WTC11 (cell line): ENCODE results near the gene TMEM18. TPM values are rescaled to one million over a fixed set of nuclear protein-coding genes. Genes with fewer than 3 reads are reported as not detected.

Experiments used
- ATAC-seq: fragments of 200-7000 bp; cut with Tn5 transposase; 2 replicates; pipeline ENCODE4 v1.10.0; 2021; ENCODE audit warnings: mild to moderate bottlenecking, moderate library complexity
- CTCF ChIA-PET: fragments of 300-600 bp; sonication (Branson Sonifier 250); formaldehyde crosslinking; loops from one replicate; lab custom pipeline; 2021; ENCODE audit warnings: antibody characterized with exemption; lab: Charles Lee
- POLR2A ChIA-PET: fragments of 350-600 bp; sonication (Branson Sonifier 250); formaldehyde crosslinking; loops from one replicate; lab custom pipeline; 2021; ENCODE audit warnings: antibody characterized with exemption; lab: Charles Lee
- DNase-seq: peaks from one replicate; pipeline ENCODE4 v3.0.0; 2021; ENCODE audit warnings: low spot score
- H3K27ac Mint-ChIP-seq: 2 replicates; pipeline ENCODE4 v1.8.0; 2021; ENCODE audit warnings: mixed read lengths
- H3K27me3 Mint-ChIP-seq: 2 replicates; pipeline ENCODE4 v1.8.0; 2021; ENCODE audit warnings: low read depth, mild to moderate bottlenecking, moderate library complexity, mixed read lengths
- H3K36me3 Mint-ChIP-seq: 2 replicates; pipeline ENCODE4 v1.8.0; 2021; ENCODE audit warnings: mixed read lengths
- H3K4me1 Mint-ChIP-seq: 2 replicates; pipeline ENCODE4 v1.8.0; 2022; ENCODE audit warnings: mixed read lengths
- H3K4me3 Mint-ChIP-seq: 2 replicates; pipeline ENCODE4 v1.8.0; 2021; ENCODE audit warnings: mild to moderate bottlenecking, moderate library complexity, mixed read lengths
- H3K9me3 Mint-ChIP-seq: 2 replicates; pipeline ENCODE4 v1.8.0; 2021; ENCODE audit warnings: mixed read lengths
- ESRRA ChIP-seq: sonication (generic); formaldehyde crosslinking; IDR thresholded peaks from 2 replicates; pipeline ENCODE4 v1.8.1; 2022; ENCODE audit warnings: mild to moderate bottlenecking, missing genetic modification reagents, borderline replicate concordance
- GRHL2 ChIP-seq: fragments of 250-450 bp; sonication (Bioruptor Pico); IDR thresholded peaks from 2 replicates; pipeline ENCODE4 v1.8.0; 2022; ENCODE audit warnings: mild to moderate bottlenecking, moderate library complexity; ENCODE audit not compliant: insufficient replicate concordance, severe bottlenecking
- IRF2 ChIP-seq: sonication (generic); formaldehyde crosslinking; IDR thresholded peaks from 2 replicates; pipeline ENCODE4 v1.8.0; 2022; ENCODE audit warnings: low read depth, missing genetic modification reagents, borderline replicate concordance
- KAT7 ChIP-seq: sonication (generic); formaldehyde crosslinking; IDR thresholded peaks from 2 replicates; pipeline ENCODE4 v1.8.1; 2023; ENCODE audit warnings: missing genetic modification reagents, mild to moderate bottlenecking, borderline replicate concordance
- MXD4 ChIP-seq: fragments of 250-450 bp; sonication (Bioruptor Pico); IDR thresholded peaks from 2 replicates; pipeline ENCODE4 v1.8.0; 2021; ENCODE audit warnings: mild to moderate bottlenecking, moderate library complexity, borderline replicate concordance
- SMAD3 ChIP-seq: sonication (generic); formaldehyde crosslinking; IDR thresholded peaks from 2 replicates; pipeline ENCODE4 v1.8.0; 2022; ENCODE audit warnings: missing genetic modification reagents, mild to moderate bottlenecking, borderline replicate concordance
- SOX15 ChIP-seq: fragments of 250-450 bp; sonication (Bioruptor Pico); IDR thresholded peaks from 2 replicates; pipeline ENCODE4 v1.9.0; 2021; ENCODE audit warnings: mild to moderate bottlenecking
- ZNF138 ChIP-seq: sonication (generic); formaldehyde crosslinking; conservative IDR thresholded peaks from 2 replicates; pipeline ENCODE4 v1.8.1; 2022; ENCODE audit warnings: mild to moderate bottlenecking, moderate library complexity, missing genetic modification reagents
- ZNF263 ChIP-seq: sonication (generic); formaldehyde crosslinking; IDR thresholded peaks from 2 replicates; pipeline ENCODE4 v1.8.1; 2022; ENCODE audit warnings: low read depth, mild to moderate bottlenecking, moderate library complexity, missing genetic modification reagents
- ZNF317 ChIP-seq: sonication (generic); formaldehyde crosslinking; IDR thresholded peaks from 2 replicates; pipeline ENCODE4 v1.8.1; 2023; ENCODE audit warnings: low read depth, mild to moderate bottlenecking, moderate library complexity, missing genetic modification reagents, borderline replicate concordance
- ZNF423 ChIP-seq: fragments of 250-450 bp; sonication (Bioruptor Pico); IDR thresholded peaks from 2 replicates; pipeline ENCODE4 v2.1.2; 2022; ENCODE audit warnings: mild to moderate bottlenecking, moderate library complexity
- ZNF671 ChIP-seq: fragments of 250-450 bp; sonication (Bioruptor Pico); IDR thresholded peaks from 2 replicates; pipeline ENCODE4 v1.8.0; 2021; ENCODE audit warnings: mild to moderate bottlenecking
- total RNA-seq: library from RNA; stranded (reverse); gene quantifications from 3 replicates; pipeline ENCODE4 v1.2.3, GENCODE V29; 2021
- TF ChIP-seq, protein P1 (sequence below): sonication (generic); formaldehyde crosslinking; IDR thresholded peaks from 2 replicates; pipeline ENCODE4 v1.8.0; 2022; ENCODE audit warnings: mild to moderate bottlenecking, missing genetic modification reagents
- TF ChIP-seq, protein P2 (sequence below): sonication (generic); formaldehyde crosslinking; IDR thresholded peaks from 2 replicates; pipeline ENCODE4 v1.8.0; 2022; ENCODE audit warnings: mild to moderate bottlenecking, missing genetic modification reagents
- TF ChIP-seq, protein P3 (sequence below): fragments of 250-450 bp; sonication (Bioruptor Pico); IDR thresholded peaks from 2 replicates; pipeline ENCODE4 v1.8.0; 2021; ENCODE audit warnings: mild to moderate bottlenecking
- TF ChIP-seq, protein P4 (sequence below): sonication (generic); formaldehyde crosslinking; IDR thresholded peaks from 2 replicates; pipeline ENCODE4 v1.8.1; 2023; ENCODE audit warnings: mild to moderate bottlenecking, missing genetic modification reagents, borderline replicate concordance
- TF ChIP-seq, protein P5 (sequence below): sonication (generic); formaldehyde crosslinking; IDR thresholded peaks from 2 replicates; pipeline ENCODE4 v1.8.1; 2023; ENCODE audit warnings: mild to moderate bottlenecking, missing genetic modification reagents
- TF ChIP-seq, protein P6 (sequence below): sonication (generic); formaldehyde crosslinking; IDR thresholded peaks from 2 replicates; pipeline ENCODE4 v1.8.0; 2022; ENCODE audit warnings: mild to moderate bottlenecking, missing genetic modification reagents

The TMEM18 gene
- total RNA-seq, 1 experiment from 2014 or later, result 24.0 TPM

DNA sequence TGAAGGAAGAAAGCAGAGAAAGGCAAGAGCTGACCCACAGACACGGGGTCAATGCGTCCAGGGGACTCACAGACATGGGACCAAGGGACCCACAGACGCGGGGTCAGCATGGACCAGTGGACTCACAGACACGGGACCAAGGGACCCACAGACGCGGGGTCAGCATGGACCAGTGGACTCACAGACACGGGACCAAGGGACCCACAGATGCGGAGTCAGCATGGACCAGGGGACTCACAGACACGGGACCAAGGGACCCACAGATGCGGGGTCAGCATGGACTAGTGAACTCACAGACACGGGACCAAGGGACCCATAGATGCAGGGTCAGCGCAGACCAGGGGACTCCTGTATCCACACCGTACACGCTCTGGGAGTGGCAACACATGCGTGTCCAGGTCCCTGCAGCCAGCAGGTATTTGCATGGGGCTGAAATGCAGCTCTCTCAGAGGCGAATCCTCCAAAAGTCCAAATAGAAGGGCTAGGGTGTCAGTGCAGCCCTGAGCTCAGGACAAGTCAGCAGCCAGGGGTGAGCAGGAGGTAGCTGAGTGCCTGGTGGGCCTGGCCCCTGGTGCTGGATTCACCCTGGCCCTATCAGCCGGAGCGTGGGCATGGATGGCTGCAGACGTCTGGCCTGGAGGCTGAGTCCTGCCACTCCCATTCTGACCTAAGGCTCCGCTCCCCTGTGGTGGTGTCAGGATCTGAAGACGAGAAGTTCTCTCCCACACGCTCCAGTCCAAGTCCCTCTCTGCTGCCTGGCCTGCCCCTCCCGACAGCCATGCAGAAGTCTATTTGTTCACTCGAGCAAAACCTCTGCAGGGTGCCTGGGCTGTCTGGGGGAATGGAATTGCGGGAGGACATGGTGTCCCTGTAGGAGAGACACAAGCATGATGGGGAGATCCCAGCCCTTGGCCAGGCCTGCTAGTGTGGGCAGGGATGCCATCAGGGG lies 28.5 kb downstream of the TMEM18 start:
- Mint-ChIP-seq H3K36me3 (no peaks in the 10 kb centered on the region), H3K4me3 (no peak overlapping the region), H3K27ac (no peak overlapping the region), H3K27me3 (peaks cover 4% of the 10 kb centered on the region; the same call in 1 of the 2 replicates), H3K4me1 (no peaks in the 10 kb centered on the region), H3K9me3 (peaks cover 3% of the 10 kb centered on the region; the same call in 1 of the 2 replicates)
- TF ChIP-seq IRF2 (CRISPR knock-in tag) (no peak), MXD4 (CRISPR knock-in tag) (no peak), ZNF317 (no peak), ZNF423 (CRISPR knock-in tag) (no peak), KAT7 (CRISPR knock-in tag) (no peak), ESRRA (no peak), SMAD3 (CRISPR knock-in tag) (no peak)
- TF ChIP-seq, protein P1, sequence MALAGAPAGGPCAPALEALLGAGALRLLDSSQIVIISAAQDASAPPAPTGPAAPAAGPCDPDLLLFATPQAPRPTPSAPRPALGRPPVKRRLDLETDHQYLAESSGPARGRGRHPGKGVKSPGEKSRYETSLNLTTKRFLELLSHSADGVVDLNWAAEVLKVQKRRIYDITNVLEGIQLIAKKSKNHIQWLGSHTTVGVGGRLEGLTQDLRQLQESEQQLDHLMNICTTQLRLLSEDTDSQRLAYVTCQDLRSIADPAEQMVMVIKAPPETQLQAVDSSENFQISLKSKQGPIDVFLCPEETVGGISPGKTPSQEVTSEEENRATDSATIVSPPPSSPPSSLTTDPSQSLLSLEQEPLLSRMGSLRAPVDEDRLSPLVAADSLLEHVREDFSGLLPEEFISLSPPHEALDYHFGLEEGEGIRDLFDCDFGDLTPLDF (CRISPR knock-in tag), result no peak
- ATAC-seq, result no peak
- ChIA-PET CTCF (interaction anchor here (1.2 to 1.6 kb wide), 2 partner anchors 14 to 18 kb away, joined by 4 to 7 read pairs; no protein-coding TSS in a partner anchor), POLR2A (no interaction called here)
- no peak for DNase-seq

DNA sequence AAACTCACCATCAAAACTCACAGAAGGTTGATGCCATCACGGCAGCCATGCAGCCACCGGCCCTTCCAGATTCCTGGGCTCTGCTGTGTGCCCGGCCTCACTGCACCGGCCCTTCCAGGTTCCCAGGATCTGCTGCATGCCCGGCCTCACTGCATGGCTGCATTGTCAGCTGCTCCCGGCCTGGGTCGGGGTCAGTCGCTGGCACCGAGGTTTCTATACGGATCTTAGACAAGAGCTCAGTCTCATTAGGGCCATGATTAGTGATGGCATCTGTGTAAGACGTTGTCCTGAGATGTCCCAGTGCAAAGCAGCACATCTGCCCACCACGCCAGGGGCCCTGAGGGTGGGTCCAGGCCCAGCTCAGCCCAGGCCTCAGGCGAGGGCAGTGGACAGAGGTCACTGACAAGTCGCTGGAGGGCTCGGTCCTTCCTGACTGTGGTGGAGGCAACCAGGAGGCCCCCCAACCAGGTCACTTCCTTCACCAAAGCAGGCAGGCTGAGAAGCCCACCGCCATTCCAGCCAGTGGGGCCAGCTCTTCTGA lies 29.4 kb downstream of the TMEM18 start:
- ChIA-PET POLR2A (no interaction called here), CTCF (no interaction called here)
- DNase-seq (no peak), ATAC-seq (no peak)
- H3K4me1 Mint-ChIP-seq, result no peaks in the 10 kb centered on the region
- H3K9me3 Mint-ChIP-seq, result peaks cover 3% of the 10 kb centered on the region; the same call in 1 of the 2 replicates
- H3K27me3 Mint-ChIP-seq, result peaks cover 4% of the 10 kb centered on the region; the same call in 1 of the 2 replicates
- no peak overlapping the region for H3K4me3 Mint-ChIP-seq
- no peaks in the 10 kb centered on the region for H3K36me3 Mint-ChIP-seq
- H3K27ac Mint-ChIP-seq, result no peak overlapping the region
- TF ChIP-seq ZNF263 (no peak), GRHL2 (CRISPR knock-in tag) (no peak), ZNF671 (CRISPR knock-in tag) (no peak), ZNF138 (no peak), SOX15 (CRISPR knock-in tag) (no peak)
- TF ChIP-seq, protein P2, sequence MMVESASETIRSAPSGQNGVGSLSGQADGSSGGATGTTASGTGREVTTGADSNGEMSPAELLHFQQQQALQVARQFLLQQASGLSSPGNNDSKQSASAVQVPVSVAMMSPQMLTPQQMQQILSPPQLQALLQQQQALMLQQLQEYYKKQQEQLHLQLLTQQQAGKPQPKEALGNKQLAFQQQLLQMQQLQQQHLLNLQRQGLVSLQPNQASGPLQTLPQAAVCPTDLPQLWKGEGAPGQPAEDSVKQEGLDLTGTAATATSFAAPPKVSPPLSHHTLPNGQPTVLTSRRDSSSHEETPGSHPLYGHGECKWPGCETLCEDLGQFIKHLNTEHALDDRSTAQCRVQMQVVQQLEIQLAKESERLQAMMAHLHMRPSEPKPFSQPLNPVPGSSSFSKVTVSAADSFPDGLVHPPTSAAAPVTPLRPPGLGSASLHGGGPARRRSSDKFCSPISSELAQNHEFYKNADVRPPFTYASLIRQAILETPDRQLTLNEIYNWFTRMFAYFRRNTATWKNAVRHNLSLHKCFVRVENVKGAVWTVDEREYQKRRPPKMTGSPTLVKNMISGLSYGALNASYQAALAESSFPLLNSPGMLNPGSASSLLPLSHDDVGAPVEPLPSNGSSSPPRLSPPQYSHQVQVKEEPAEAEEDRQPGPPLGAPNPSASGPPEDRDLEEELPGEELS, result no peak
- TF ChIP-seq, protein P3, sequence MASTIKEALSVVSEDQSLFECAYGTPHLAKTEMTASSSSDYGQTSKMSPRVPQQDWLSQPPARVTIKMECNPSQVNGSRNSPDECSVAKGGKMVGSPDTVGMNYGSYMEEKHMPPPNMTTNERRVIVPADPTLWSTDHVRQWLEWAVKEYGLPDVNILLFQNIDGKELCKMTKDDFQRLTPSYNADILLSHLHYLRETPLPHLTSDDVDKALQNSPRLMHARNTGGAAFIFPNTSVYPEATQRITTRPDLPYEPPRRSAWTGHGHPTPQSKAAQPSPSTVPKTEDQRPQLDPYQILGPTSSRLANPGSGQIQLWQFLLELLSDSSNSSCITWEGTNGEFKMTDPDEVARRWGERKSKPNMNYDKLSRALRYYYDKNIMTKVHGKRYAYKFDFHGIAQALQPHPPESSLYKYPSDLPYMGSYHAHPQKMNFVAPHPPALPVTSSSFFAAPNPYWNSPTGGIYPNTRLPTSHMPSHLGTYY (CRISPR knock-in tag), result no peak
- TF ChIP-seq, protein P4, sequence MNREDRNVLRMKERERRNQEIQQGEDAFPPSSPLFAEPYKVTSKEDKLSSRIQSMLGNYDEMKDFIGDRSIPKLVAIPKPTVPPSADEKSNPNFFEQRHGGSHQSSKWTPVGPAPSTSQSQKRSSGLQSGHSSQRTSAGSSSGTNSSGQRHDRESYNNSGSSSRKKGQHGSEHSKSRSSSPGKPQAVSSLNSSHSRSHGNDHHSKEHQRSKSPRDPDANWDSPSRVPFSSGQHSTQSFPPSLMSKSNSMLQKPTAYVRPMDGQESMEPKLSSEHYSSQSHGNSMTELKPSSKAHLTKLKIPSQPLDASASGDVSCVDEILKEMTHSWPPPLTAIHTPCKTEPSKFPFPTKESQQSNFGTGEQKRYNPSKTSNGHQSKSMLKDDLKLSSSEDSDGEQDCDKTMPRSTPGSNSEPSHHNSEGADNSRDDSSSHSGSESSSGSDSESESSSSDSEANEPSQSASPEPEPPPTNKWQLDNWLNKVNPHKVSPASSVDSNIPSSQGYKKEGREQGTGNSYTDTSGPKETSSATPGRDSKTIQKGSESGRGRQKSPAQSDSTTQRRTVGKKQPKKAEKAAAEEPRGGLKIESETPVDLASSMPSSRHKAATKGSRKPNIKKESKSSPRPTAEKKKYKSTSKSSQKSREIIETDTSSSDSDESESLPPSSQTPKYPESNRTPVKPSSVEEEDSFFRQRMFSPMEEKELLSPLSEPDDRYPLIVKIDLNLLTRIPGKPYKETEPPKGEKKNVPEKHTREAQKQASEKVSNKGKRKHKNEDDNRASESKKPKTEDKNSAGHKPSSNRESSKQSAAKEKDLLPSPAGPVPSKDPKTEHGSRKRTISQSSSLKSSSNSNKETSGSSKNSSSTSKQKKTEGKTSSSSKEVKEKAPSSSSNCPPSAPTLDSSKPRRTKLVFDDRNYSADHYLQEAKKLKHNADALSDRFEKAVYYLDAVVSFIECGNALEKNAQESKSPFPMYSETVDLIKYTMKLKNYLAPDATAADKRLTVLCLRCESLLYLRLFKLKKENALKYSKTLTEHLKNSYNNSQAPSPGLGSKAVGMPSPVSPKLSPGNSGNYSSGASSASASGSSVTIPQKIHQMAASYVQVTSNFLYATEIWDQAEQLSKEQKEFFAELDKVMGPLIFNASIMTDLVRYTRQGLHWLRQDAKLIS (CRISPR knock-in tag), result no peak
- TF ChIP-seq, protein P5, sequence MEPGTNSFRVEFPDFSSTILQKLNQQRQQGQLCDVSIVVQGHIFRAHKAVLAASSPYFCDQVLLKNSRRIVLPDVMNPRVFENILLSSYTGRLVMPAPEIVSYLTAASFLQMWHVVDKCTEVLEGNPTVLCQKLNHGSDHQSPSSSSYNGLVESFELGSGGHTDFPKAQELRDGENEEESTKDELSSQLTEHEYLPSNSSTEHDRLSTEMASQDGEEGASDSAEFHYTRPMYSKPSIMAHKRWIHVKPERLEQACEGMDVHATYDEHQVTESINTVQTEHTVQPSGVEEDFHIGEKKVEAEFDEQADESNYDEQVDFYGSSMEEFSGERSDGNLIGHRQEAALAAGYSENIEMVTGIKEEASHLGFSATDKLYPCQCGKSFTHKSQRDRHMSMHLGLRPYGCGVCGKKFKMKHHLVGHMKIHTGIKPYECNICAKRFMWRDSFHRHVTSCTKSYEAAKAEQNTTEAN, result no peak
- TF ChIP-seq, protein P6, sequence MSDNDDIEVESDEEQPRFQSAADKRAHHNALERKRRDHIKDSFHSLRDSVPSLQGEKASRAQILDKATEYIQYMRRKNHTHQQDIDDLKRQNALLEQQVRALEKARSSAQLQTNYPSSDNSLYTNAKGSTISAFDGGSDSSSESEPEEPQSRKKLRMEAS (CRISPR knock-in tag), result no peak
